RPMI7951 (cell line): ENCODE results near the gene FRMD6. TPM values are rescaled to one million over a fixed set of nuclear protein-coding genes. Genes with fewer than 3 reads are reported as not detected.
"Not testable (repeated sequence)": the region's sequence is repeated elsewhere in the genome, so short reads cannot be mapped to it uniquely, and the experiment has no call there.

Source experiments
- DNase-seq: peaks from one replicate; pipeline ENCODE4 v3.0.0-alpha.2; 2012; ENCODE audit warnings: low read depth
- total RNA-seq: library from RNA; depleted of rRNA; stranded (reverse); fragments of >200 nt; shearing (Covaris generic); gene quantifications from 2 replicates; pipeline ENCODE4 v1.2.3, GENCODE V29; 2014

The FRMD6 gene
- total RNA-seq, 1 experiment from 2014 or later = 127 TPM

- no peak for DNase-seq
Observed at GRCh38 chr14:51724650-51725049, 72.9 kb downstream of the FRMD6 start.

DNA sequence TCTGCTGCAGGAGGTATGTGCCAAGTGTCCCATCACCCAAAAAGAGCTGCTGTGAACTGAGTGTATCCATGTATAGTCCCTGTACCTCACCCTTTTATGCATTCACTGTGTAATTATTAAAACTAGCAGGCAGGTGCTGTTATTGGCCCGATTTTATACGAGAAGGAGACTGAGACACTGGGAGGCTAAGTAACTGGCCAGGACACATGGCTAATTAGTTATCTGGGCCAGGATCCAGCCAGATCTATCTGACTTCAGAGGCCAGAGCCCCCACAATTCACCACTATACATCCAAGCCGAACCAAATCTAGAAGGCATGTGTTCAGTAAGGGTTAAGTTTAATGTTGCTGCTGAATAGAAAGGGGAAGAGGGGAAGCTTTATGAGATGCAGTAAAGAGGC is 73.4 kb downstream of the FRMD6 start:
- DNase-seq = no peak

GRCh38 chr14:51726166-51726899 is 74.6 kb downstream of the FRMD6 start:
- no peak for DNase-seq

DNA sequence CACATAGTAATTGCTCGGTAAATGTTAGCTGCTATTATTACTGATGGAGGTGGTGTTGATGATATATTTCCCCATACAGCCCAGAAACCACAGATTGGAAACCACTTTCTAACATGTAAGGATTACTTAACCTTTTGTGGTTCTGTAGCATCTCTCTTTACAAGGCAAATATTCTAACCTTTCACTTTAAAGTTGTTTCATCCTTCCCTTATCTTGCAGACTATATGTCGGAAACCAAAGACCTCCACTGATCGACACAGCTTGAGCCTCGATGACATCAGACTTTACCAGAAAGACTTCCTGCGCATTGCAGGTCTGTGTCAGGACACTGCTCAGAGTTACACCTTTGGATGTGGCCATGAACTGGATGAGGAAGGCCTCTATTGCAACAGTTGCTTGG is 75.8 kb downstream of the FRMD6 start:
- DNase-seq = no peak

DNA sequence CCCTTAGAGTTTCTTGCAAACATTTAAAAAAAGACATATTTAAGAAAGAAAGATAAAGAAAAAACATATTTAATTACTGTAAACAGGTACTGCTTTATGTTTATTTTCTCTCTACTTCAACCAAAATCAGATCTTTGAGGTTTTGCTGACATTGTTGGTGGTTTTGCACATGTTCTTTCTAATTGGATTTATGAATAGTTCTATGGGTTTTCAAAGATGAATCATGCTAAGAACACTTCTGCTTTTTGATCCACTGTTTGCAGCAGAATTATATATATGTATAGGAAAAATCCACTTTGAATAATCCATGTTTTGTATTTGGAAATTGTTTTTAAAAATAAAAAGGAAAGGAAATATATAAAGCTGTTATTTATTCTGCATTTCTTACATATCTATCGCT is 78.4 kb downstream of the FRMD6 start:
- no peak for DNase-seq

GRCh38 chr14:51730684-51731083 is 79.0 kb downstream of the FRMD6 start:
- no peak for DNase-seq

- DNase-seq = no peak
Observed at GRCh38 chr14:51732494-51733112, 80.9 kb downstream of the FRMD6 start.

DNA sequence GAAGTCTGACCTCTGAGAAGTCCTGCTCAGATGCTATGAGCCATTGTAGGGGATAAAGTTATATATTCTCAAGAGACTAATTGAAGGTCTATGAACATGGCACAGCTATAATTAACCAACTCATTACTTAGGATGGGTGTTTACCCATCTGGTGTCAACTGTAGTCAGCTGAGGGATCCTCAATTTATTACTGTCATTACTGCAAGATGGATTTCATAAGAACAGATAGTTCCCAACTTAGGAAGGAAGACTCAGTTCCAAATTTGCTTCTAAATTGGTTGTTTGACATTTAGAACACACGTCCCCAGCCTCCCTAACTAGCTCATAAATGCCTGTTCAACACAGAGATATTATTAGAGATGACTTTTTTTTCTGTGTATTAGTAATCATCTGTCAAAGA is 81.4 kb downstream of the FRMD6 start:
- no peak for DNase-seq

DNA sequence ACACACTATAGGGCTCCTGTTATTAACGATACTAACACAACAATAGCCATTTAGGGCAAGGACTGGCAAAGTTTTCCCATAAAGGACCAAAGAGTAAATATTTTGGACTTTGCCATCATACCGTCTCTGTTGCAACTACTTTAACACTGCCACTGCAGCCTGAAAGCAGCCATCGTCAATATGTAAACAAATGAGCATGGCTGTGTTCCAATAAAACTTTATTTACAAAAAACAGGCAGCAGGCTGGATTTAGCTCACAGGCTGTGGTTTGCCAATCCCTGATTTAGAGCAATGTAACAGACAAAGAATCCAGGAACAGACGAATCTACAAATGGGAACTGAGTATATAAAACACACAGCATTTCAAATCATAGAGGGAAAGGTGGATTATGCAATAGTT is 84.1 kb downstream of the FRMD6 start:
- DNase-seq = no peak

DNA sequence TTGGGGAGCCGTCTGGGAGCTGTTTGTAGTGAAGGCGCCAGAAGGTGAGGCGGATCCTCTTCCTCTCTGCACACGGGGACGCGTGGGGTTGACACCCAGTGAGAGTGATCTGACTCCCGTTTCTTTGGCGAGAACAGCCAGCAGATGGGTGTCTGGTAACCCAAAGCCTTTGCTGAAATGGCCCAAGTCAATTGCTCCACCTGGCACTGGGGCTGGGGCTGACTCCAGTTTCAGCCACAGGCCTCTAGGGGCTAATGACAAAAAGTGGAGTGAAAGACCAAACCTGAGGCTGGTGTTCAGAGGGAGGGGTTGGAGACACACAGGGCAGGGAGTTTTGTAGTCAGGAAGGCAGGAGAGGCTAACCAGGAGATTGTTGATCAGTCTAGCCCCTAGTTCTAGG is 87.0 kb downstream of the FRMD6 start:
- no peak for DNase-seq

GRCh38 chr14:51743588-51744000 is 91.9 kb downstream of the FRMD6 start:
- DNase-seq = no peak

GRCh38 chr14:51744372-51745130 is 92.8 kb downstream of the FRMD6 start:
- no peak for DNase-seq

GRCh38 chr14:51746823-51747222 is 95.1 kb downstream of the FRMD6 start:
- DNase-seq = not testable (repeated sequence)

DNA sequence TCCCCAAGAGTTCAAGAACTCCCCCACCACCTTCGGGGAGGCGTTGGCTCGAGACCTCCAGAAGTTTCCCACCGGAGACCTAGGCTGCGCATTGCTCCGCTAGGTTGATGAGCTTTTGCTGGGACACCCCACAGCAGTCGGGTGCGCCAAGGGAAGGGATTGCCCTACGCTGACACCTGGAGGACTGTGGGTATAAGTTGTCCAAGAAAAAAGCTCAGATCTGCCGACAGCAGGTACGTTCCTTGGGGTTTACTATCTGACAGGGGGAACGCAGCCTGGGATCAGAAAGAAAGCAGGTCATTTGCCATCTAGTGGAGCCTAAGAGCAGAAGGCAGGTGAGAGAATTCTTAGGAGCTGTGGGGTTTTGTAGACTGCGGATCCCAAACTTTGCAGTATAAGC is 98.8 kb downstream of the FRMD6 start:
- no peak for DNase-seq

DNA sequence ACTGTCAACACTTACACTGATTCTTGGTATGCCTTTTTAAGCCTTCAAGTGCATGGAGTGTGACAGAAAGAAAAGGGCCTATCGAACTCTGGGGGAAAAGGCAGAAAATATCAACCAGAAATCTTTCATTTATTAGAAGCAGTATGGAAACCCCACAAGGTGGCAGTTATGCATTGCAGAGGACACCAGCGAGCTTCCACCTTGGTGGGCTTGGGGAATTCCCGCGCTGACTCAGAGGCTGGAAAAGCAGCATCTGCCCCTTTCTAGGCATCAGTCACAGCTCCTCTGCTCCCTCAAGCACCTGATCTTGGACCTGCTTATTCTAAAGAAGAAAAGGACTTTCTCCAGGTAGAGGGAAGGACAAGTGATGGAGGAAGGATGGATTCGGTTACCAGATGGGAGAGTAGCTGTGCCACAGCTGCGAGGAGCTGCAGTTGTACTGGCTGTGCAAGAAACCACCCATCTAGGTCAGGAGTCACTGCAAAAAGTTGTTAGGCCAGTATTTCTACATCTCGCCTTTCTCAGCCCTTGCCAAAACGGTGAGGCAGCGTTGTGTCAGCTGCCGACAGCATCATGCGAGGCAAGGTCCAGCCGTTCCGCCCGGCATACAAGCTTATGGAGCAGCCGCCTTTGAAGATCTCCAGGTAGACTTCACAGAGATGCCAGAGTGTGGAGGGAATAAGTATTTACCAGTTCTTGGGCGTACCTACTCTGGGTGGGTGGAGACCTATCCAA is 100.1 kb downstream of the FRMD6 start:
- DNase-seq = not testable (repeated sequence)

GRCh38 chr14:51757756-51758155 is 106.0 kb downstream of the FRMD6 start:
- not testable (repeated sequence) for DNase-seq

- DNase-seq = no peak
Observed at GRCh38 chr14:51759950-51760349, 108.2 kb downstream of the FRMD6 start.

GRCh38 chr14:51765726-51766125 is 114.0 kb downstream of the FRMD6 start:
- not testable (repeated sequence) for DNase-seq

DNA sequence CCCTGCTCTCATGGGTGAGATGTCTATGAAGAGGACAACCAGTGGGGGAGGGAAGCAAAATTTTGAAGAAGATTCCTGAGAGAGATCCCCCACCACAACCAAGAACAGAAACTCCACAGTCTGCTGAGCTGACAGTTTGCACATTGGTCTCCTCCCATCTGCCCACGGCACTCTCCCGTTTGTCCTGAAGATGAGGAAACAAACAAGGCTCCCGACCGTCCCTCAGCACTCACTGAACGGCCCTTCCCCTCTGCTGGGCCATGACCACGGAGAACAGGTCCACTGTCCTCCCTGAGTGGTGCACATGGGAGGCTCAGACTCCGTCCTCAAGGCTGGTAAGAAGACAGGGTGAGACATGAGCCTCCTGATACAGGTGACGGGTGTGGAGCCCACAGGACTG is 114.9 kb downstream of the FRMD6 start:
- DNase-seq = not testable (repeated sequence)

DNA sequence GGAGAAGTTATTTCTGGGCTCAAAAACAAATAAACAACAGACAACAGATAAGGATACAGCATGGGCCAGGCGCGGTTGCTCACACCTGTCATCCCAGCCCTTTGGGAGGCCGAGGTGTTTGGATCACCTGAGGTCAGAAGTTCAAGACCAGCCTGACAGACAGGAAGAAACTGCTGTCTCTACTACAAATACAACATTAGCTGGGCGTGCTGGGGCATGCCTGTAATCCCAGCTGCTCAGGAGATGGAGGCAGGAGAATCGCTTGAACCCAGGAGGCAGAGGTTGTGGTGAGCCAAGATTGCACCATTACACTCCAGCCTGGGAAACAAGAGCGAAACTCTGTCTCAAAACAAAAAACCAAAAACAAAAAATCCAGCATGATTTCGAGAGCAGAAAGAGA is 117.6 kb downstream of the FRMD6 start:
- not testable (repeated sequence) for DNase-seq

- no peak for DNase-seq
Observed at GRCh38 chr14:51774209-51774608, 122.5 kb downstream of the FRMD6 start.
